ENCODE measurements around the gene HAPSTR1. TPM values are rescaled to one million over a fixed set of nuclear protein-coding genes. Genes with fewer than 3 reads are reported as not detected.

HAPSTR1 gene
- total RNA-seq, 1 donor: 77.6 TPM

DNA sequence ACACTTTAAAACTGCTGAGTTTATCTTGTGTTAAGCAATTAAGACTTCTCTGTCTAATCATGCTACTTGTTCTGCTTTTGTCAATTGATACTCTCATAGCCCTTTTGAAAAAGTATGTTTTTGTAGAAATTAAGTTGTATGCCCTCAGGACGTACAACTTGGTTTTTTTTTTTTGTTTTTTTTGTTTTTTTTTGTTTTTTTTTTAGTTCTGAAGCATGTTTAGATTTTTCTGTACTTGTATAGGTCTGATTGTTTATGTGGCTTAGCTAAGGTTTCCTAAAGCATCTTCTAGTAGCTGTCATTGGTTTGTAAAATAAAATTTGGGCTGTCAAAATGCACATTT, 21.4 kb downstream of the HAPSTR1 start:
- no peak overlapping the region for H3K4me3 ChIP-seq (ENCODE audit: low read depth, low read length)
- TF ChIP-seq, protein P1, sequence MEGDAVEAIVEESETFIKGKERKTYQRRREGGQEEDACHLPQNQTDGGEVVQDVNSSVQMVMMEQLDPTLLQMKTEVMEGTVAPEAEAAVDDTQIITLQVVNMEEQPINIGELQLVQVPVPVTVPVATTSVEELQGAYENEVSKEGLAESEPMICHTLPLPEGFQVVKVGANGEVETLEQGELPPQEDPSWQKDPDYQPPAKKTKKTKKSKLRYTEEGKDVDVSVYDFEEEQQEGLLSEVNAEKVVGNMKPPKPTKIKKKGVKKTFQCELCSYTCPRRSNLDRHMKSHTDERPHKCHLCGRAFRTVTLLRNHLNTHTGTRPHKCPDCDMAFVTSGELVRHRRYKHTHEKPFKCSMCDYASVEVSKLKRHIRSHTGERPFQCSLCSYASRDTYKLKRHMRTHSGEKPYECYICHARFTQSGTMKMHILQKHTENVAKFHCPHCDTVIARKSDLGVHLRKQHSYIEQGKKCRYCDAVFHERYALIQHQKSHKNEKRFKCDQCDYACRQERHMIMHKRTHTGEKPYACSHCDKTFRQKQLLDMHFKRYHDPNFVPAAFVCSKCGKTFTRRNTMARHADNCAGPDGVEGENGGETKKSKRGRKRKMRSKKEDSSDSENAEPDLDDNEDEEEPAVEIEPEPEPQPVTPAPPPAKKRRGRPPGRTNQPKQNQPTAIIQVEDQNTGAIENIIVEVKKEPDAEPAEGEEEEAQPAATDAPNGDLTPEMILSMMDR (IDR thresholded peaks at IDR 0.05; ENCODE audit: insufficient read depth, low read length): no peak
- no peak for DNase-seq (ENCODE audit: low read depth)

DNA sequence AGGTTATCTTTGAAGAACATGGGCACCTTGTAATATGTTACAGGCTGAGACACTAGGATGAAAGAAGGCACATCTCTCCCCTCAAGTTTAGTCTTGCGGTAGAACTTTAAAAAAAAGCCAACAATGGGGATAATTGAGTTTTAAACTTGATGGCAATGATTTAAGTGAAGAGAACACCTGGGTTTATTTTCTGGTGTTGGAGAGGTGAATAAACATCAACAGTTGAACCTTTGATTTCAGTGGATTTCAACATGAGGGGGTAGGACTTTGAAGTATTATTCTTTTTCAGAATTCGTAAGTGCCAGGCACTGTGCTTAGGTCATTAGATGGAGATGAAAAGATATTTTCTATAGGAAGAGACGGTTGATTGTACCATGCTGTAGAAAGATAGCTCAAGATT, 22.3 kb downstream of the HAPSTR1 start:
- H3K4me3 ChIP-seq (ENCODE audit: low read depth, low read length): no peak overlapping the region
- TF ChIP-seq, protein P1 (IDR thresholded peaks at IDR 0.05; ENCODE audit: insufficient read depth, low read length): no peak
- no peak for DNase-seq (ENCODE audit: low read depth)

DNA sequence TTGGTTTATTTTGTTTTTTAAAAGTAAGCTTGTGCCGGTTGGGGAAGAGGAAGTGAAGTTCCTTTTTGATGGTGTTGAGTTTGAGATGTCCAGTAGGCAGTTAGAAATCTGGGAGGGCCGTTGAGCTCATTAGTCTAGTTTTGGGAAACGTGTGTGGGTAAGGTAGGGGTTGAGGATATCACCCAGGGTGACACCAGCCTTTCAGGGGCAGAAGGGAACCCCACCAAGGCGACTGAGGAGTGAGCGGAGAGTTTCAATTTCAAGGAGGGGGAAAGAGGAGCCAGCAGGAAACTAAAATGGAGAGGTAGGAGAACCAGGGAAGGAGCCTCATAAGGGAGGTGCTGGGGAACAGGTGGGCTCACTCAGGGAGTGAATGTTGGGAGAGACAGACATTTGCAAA, 22.7 kb downstream of the HAPSTR1 start:
- DNase-seq (ENCODE audit: low read depth): no peak
- no peak overlapping the region for H3K4me3 ChIP-seq (ENCODE audit: low read depth, low read length)
- TF ChIP-seq, protein P1 (IDR thresholded peaks at IDR 0.05; ENCODE audit: insufficient read depth, low read length): no peak

DNA sequence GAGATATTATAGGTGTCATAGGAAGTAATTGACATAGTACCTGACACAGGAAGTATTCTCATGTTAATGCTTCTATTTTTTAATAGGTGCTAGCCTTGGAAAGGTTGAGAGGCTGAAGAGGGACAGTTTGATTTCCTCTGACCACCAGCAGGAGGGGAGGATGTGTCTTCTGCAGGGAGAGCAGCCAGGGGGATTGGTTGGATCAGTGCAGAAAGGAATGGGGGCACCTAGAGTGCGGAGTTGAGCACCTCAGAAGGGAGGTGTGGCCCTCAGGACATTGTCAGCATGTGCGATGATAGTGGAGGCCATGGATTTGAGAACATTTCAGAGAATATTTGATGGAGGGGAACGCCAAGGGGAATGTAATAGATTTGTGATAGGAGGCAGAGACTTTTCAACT, 23.4 kb downstream of the HAPSTR1 start:
- DNase-seq (ENCODE audit: low read depth): no peak
- TF ChIP-seq, protein P1 (IDR thresholded peaks at IDR 0.05; ENCODE audit: insufficient read depth, low read length): no peak
- no peak overlapping the region for H3K4me3 ChIP-seq (ENCODE audit: low read depth, low read length)

DNA sequence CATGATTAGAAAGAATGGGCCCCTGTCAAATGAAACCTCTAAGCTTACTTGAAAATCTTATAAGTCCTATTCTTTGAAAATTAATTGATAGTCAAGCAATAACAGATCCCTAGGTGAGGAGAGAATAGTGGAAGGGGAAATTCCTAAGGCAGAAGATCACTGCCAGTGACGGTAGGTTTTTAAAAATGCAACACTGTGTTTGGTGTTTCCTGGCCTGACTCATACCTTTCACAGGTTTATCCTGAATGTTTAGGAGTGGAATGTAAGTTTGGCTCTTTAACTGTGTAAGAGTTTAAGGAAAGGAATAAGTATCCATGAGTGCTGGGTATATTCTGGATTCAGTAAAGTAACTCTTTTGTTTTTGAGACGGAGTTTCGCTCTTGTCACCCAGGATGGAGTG, 23.8 kb downstream of the HAPSTR1 start:
- no peak for DNase-seq (ENCODE audit: low read depth)
- no peak overlapping the region for H3K4me3 ChIP-seq (ENCODE audit: low read depth, low read length)
- TF ChIP-seq, protein P1 (IDR thresholded peaks at IDR 0.05; ENCODE audit: insufficient read depth, low read length): no peak

DNA sequence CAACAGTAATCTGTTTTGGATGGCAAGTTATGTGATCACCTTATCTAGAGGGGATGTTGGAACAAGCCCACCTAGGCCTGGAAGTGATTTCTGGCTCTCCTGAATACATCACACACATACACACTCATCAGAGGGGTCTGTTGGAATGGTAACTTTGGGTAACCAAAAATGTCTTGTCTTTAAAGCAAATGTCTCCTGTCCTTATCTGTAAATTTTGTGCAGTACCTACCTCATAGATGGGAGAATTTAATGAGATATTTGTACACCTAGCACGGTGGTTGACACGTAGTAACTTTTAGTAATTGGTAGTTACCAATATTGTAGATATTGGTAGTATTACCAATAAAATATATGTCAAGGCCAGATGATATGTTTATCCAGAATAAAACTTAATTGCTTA, 24.7 kb downstream of the HAPSTR1 start:
- TF ChIP-seq, protein P1 (IDR thresholded peaks at IDR 0.05; ENCODE audit: insufficient read depth, low read length): no peak
- DNase-seq (ENCODE audit: low read depth): no peak
- no peak overlapping the region for H3K4me3 ChIP-seq (ENCODE audit: low read depth, low read length)

DNA sequence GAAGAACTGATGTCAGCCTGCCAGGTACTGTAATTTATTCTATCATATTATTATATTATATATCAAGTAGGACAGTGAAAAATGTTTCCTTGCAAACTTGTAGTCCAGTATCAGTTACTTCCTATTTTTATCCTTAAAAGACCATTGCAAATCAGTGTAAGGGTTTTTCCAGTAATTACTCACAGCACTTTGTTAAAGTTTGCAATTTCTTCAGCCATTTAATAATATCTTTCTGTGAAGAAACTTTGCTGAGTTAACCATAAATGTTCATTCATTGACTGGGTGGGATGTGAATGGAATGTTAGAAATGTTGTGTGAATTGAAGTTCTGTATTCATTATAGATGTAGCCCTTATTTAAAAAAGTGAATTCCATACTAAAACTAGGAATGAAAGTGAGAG, 26.7 kb downstream of the HAPSTR1 start:
- no peak overlapping the region for H3K4me3 ChIP-seq (ENCODE audit: low read depth, low read length)
- TF ChIP-seq, protein P1 (IDR thresholded peaks at IDR 0.05; ENCODE audit: insufficient read depth, low read length): no peak
- DNase-seq (ENCODE audit: low read depth): no peak

Measured in fibroblast of the aortic adventitia (primary cell).